Loucy (cell line): Measurements from ENCODE around the gene MPND.

Source experiments
- H2AFZ ChIP-seq: fragments of 200-600 bp; sonication (generic); 2 replicates; pipeline ENCODE4 v1.6.0; 2016; ENCODE audit warnings: antibody characterized with exemption, mild to moderate bottlenecking, low read length, moderate library complexity
- H3F3A ChIP-seq: fragments of 200-600 bp; 2 replicates; pipeline ENCODE4 v1.6.0; 2016; ENCODE audit warnings: antibody characterized with exemption, low read depth, mild to moderate bottlenecking
- H3K27me3 ChIP-seq: fragments of 200-600 bp; sonication (generic); 2 replicates; pipeline ENCODE4 v1.6.1; 2014; ENCODE audit warnings: low read length, mild to moderate bottlenecking; ENCODE audit not compliant: insufficient read depth, poor library complexity, severe bottlenecking
- H3K36me3 ChIP-seq: fragments of 200-600 bp; sonication (generic); 2 replicates; pipeline ENCODE4 v1.6.1; 2016; ENCODE audit warnings: low read length; ENCODE audit not compliant: insufficient read depth
- H3K4me1 ChIP-seq: fragments of 200-600 bp; sonication (generic); 2 replicates; pipeline ENCODE4 v1.5.1; 2014; ENCODE audit warnings: low read length, mild to moderate bottlenecking; ENCODE audit not compliant: insufficient read depth, poor library complexity, severe bottlenecking
- H3K4me2 ChIP-seq: fragments of 200-600 bp; sonication (generic); 2 replicates; pipeline ENCODE4 v1.6.0; 2014; ENCODE audit warnings: antibody characterized with exemption, low read length, low read depth, mild to moderate bottlenecking; ENCODE audit not compliant: poor library complexity, severe bottlenecking
- H3K4me3 ChIP-seq: fragments of 200-600 bp; sonication (generic); 2 replicates; pipeline ENCODE4 v1.5.1; 2014; ENCODE audit warnings: low read length, mild to moderate bottlenecking, mixed read lengths; ENCODE audit not compliant: poor library complexity, severe bottlenecking
- H3K79me2 ChIP-seq: fragments of 200-600 bp; sonication (generic); 2 replicates; pipeline ENCODE4 v1.6.1; 2014; ENCODE audit warnings: low read length; ENCODE audit not compliant: insufficient read depth
- H3K9ac ChIP-seq: fragments of 200-600 bp; sonication (generic); 2 replicates; pipeline ENCODE4 v1.6.0; 2014; ENCODE audit warnings: mild to moderate bottlenecking, low read depth, low read length, moderate library complexity; ENCODE audit not compliant: poor library complexity, severe bottlenecking
- H3K9me2 ChIP-seq: fragments of 200-600 bp; sonication (generic); replicated peaks from 2 replicates; pipeline ENCODE4 v1.6.1; 2016; ENCODE audit warnings: low read depth, low read length, mixed read lengths
- H3K9me3 ChIP-seq: fragments of 200-600 bp; sonication (generic); 2 replicates; pipeline ENCODE4 v1.6.1; 2014; ENCODE audit warnings: mild to moderate bottlenecking, antibody characterized with exemption, low read length, low read depth; ENCODE audit not compliant: insufficient read depth
- H4K20me1 ChIP-seq: fragments of 200-600 bp; sonication (generic); 2 replicates; pipeline ENCODE4 v1.6.0; 2014; ENCODE audit warnings: antibody characterized with exemption, low read length, mild to moderate bottlenecking; ENCODE audit not compliant: insufficient read depth, poor library complexity, severe bottlenecking
- EZH2phosphoT487 ChIP-seq: fragments of 200-600 bp; IDR thresholded peaks from 2 replicates; pipeline ENCODE4 v1.6.1; 2018; ENCODE audit warnings: antibody characterized with exemption, mild to moderate bottlenecking, moderate library complexity, borderline replicate concordance
- TF ChIP-seq, protein P1 (sequence below): fragments of 200-600 bp; sonication (generic); conservative IDR thresholded peaks from 2 replicates; pipeline ENCODE4 v1.5.1; 2014; ENCODE audit warnings: mild to moderate bottlenecking, antibody characterized with exemption, low read length

Gene MPND

DNA sequence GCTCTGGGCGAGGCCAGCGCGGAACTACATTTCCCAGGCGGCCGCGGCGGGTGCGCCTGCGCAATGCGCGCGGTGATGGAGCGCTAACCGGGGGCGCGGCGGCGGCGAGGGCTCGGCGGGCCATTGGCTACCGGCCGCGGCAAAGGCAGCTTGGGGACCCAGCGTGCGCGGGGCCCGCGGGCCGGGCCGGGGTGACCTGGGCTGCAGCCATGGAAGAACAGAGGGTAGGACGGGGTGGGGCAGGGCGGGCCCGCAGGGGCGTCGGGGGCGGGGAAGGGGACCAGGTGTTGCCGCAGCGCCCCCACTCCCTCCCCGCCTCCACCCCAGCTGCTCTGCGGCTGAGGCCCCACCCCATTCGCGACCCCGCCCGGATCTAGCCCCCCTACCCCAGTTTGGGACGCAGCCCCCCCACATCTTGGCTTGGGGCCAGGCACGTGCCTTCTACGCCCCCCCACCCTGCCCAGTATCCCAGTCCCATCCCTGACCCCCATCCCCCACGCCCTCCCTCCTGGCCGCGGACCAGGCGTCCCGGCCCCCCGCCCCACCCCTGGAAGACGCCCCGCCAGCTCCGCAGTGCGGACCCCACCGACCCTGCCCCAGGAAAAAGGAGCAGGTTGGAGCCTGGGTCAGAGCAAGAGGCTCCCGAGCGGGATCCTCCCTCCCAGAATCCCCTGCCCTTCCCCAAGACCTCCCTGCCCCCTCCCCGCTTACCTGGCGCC, 38.7 kb upstream of the MPND start, which contains the start of gene FSD1:
FSD1 (plus strand) TSS at position 61 of the 719 bp plus-strand sequence; CDS start at position 210, 149 bp downstream.
- Histone ChIP-seq H3K79me2 (no peaks in the 10 kb centered on the region), H3K4me2 (peak within 1 kb of the TSS; percentile 18), H3K4me3 (peak within 1 kb of the TSS; percentile 68), H2AFZ (peak within 1 kb of the TSS; percentile 24), H3K9me3 (no peaks in the 10 kb centered on the region), H3K36me3 (no peaks in the 10 kb centered on the region), H3K27me3 (no peaks in the 10 kb centered on the region), H3K9ac (no peak within 1 kb of the TSS), H4K20me1 (no peaks in the 10 kb centered on the region), H3F3A (no peaks in the 10 kb centered on the region), H3K4me1 (peaks cover 4% of the 10 kb centered on the region), H3K9me2 (no peaks in the 10 kb centered on the region)
- TF ChIP-seq EZH2phosphoT487, result no peak
- TF ChIP-seq, protein P1, sequence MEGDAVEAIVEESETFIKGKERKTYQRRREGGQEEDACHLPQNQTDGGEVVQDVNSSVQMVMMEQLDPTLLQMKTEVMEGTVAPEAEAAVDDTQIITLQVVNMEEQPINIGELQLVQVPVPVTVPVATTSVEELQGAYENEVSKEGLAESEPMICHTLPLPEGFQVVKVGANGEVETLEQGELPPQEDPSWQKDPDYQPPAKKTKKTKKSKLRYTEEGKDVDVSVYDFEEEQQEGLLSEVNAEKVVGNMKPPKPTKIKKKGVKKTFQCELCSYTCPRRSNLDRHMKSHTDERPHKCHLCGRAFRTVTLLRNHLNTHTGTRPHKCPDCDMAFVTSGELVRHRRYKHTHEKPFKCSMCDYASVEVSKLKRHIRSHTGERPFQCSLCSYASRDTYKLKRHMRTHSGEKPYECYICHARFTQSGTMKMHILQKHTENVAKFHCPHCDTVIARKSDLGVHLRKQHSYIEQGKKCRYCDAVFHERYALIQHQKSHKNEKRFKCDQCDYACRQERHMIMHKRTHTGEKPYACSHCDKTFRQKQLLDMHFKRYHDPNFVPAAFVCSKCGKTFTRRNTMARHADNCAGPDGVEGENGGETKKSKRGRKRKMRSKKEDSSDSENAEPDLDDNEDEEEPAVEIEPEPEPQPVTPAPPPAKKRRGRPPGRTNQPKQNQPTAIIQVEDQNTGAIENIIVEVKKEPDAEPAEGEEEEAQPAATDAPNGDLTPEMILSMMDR, result no peak

DNA sequence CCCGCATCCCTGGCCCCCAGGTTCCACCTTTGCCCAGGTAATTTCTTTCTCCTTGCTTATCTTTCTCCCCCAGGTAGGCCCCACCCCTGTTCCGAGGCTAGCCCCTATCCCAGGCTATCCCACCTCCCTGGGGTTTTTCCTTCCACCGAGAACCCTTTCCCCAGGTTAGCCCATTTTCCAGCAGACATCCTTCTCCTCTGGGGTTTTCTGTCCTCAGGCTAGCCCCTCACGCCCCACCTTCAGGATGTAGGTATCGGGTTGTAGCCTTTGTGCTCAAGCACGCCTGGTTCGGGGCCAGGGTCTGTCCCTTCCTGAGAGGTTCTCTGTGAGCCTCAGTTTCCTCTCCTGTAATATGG, 38.1 kb upstream of the MPND start:
- H3K4me2 ChIP-seq, result no peak overlapping the region
- H3K79me2 ChIP-seq, result no peaks in the 10 kb centered on the region
- TF ChIP-seq, protein P1, result no peak
- no peaks in the 10 kb centered on the region for H3F3A ChIP-seq
- no peak overlapping the region for H3K9ac ChIP-seq
- no peaks in the 10 kb centered on the region for H3K27me3 ChIP-seq
- H3K36me3 ChIP-seq, result no peaks in the 10 kb centered on the region
- H3K4me3 ChIP-seq, result no peak overlapping the region
- H2AFZ ChIP-seq, result no peak overlapping the region
- no peaks in the 10 kb centered on the region for H4K20me1 ChIP-seq
- no peaks in the 10 kb centered on the region for H3K9me2 ChIP-seq
- no peaks in the 10 kb centered on the region for H3K9me3 ChIP-seq
- peaks cover 4% of the 10 kb centered on the region for H3K4me1 ChIP-seq

DNA sequence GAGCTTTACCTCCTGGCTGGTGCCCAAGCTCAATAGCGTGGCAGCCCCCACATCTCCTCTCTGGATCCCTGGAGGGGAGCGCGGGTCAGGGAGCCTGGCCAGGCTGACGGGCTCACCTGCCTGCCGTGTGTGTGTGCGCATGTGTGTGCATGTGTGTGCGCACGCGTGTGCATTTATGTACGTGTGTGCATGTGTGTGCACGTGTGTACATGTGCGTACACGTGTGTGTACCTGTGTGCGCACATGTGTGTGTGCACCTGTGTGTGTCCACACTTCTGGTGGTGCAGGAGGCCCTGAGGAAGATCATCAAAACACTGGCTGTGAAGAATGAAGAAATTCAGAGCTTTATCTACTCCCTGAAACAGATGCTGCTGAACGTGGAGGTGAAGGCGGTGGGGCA, 37.7 kb upstream of the MPND start:
- H4K20me1 ChIP-seq, result no peaks in the 10 kb centered on the region
- TF ChIP-seq, protein P1, result no peak
- TF ChIP-seq EZH2phosphoT487, result no peak
- no peak overlapping the region for H3K4me3 ChIP-seq
- H3K9me3 ChIP-seq, result no peaks in the 10 kb centered on the region
- H3K36me3 ChIP-seq, result no peaks in the 10 kb centered on the region
- H3F3A ChIP-seq, result no peaks in the 10 kb centered on the region
- H3K9ac ChIP-seq, result no peak overlapping the region
- H2AFZ ChIP-seq, result no peak overlapping the region
- H3K27me3 ChIP-seq, result no peaks in the 10 kb centered on the region
- no peaks in the 10 kb centered on the region for H3K9me2 ChIP-seq
- H3K4me1 ChIP-seq, result peaks cover 4% of the 10 kb centered on the region
- no peak overlapping the region for H3K4me2 ChIP-seq
- H3K79me2 ChIP-seq, result no peaks in the 10 kb centered on the region
